PC-3 (cell line): ENCODE measurements around the gene FGF1. TPM values are rescaled to one million over a fixed set of nuclear protein-coding genes. Genes with fewer than 3 reads are reported as not detected.

Experiments
- ATAC-seq: fragments of 200-7000 bp; cut with Tn5 transposase; 2 replicates; pipeline ENCODE4 v1.9.1; 2020; ENCODE audit warnings: mild to moderate bottlenecking, moderate library complexity
- BruUV-seq: library from RNA; stranded (reverse); fragments of 400-500 nt; replicated peaks from 2 replicates; lab custom pipeline; 2021; lab: Mats Ljungman, UMichigan
- CTCF ChIA-PET: fragments of 300-600 bp; sonication (Branson Sonifier 250); formaldehyde crosslinking; loops from one replicate; lab custom pipeline; 2022; ENCODE audit warnings: antibody characterized with exemption; lab: Charles Lee
- POLR2A ChIA-PET: fragments of 300-600 bp; sonication (Branson Sonifier 250); formaldehyde crosslinking; loops from one replicate; lab custom pipeline; 2022; ENCODE audit warnings: antibody characterized with exemption; ENCODE audit not compliant: unreplicated experiment; lab: Charles Lee
- DNase-seq: peaks from one replicate; pipeline ENCODE4 v3.0.0-alpha.2; 2015
- H2AFZ ChIP-seq: fragments of 300-600 bp; sonication (generic); 2 replicates; pipeline ENCODE4 v1.6.0; 2016; ENCODE audit warnings: antibody characterized with exemption, low read length
- H3F3A ChIP-seq: fragments of 300-600 bp; sonication (generic); one replicate; pipeline ENCODE4 v1.6.0; 2017; ENCODE audit warnings: antibody characterized with exemption, low read length, control low read depth, mild to moderate bottlenecking; ENCODE audit not compliant: unreplicated experiment
- H3K27ac ChIP-seq: fragments of 300-600 bp; sonication (generic); 2 replicates; pipeline ENCODE4 v1.5.1; 2016; ENCODE audit warnings: mild to moderate bottlenecking, low read length
- H3K27me3 ChIP-seq: fragments of 300-600 bp; sonication (generic); 2 replicates; pipeline ENCODE4 v1.6.1; 2016; ENCODE audit warnings: low read length, mixed read lengths
- H3K36me3 ChIP-seq: fragments of 300-600 bp; sonication (generic); 2 replicates; pipeline ENCODE4 v1.6.1; 2016; ENCODE audit warnings: low read depth, mixed run types, low read length, mixed read lengths
- H3K4me1 ChIP-seq: fragments of 300-600 bp; sonication (generic); 2 replicates; pipeline ENCODE4 v1.5.1; 2016; ENCODE audit warnings: low read length; ENCODE audit not compliant: insufficient read depth
- H3K4me2 ChIP-seq: fragments of 300-600 bp; sonication (generic); 2 replicates; pipeline ENCODE4 v1.6.0; 2016; ENCODE audit warnings: low read length
- H3K4me3 ChIP-seq: fragments of 300-600 bp; sonication (generic); 2 replicates; pipeline ENCODE4 v1.5.1; 2016; ENCODE audit warnings: mild to moderate bottlenecking, low read length, mixed read lengths
- H3K79me2 ChIP-seq: fragments of 300-600 bp; sonication (generic); 2 replicates; pipeline ENCODE4 v1.6.1; 2017; ENCODE audit warnings: low read length, mixed read lengths
- H3K9ac ChIP-seq: fragments of 300-600 bp; sonication (generic); 2 replicates; pipeline ENCODE4 v1.6.0; 2016; ENCODE audit warnings: mild to moderate bottlenecking, low read length
- H3K9me2 ChIP-seq: fragments of 300-600 bp; sonication (generic); replicated peaks from 2 replicates; pipeline ENCODE4 v1.6.1; 2016; ENCODE audit warnings: mixed run types, low read length, mixed read lengths
- H3K9me3 ChIP-seq: fragments of 300-600 bp; sonication (generic); 2 replicates; pipeline ENCODE4 v1.6.1; 2016; ENCODE audit warnings: low read length, mixed read lengths
- H4K20me1 ChIP-seq: fragments of 300-600 bp; sonication (generic); 2 replicates; pipeline ENCODE4 v1.6.1; 2016; ENCODE audit warnings: low read length, mixed read lengths
- CTCF ChIP-seq: fragments of 300-600 bp; sonication (generic); conservative IDR thresholded peaks from 2 replicates; pipeline ENCODE4 v1.5.1; 2017; ENCODE audit warnings: antibody characterized with exemption, low read depth, mild to moderate bottlenecking, low read length
- EZH2 ChIP-seq: fragments of 300-600 bp; sonication (generic); IDR thresholded peaks from one replicate; pipeline ENCODE4 v1.6.1; 2017; ENCODE audit warnings: antibody characterized with exemption, mild to moderate bottlenecking, low read length; ENCODE audit not compliant: unreplicated experiment
- EZH2phosphoT487 ChIP-seq: fragments of 300-600 bp; sonication (generic); IDR thresholded peaks from 2 replicates; pipeline ENCODE4 v1.6.1; 2018; ENCODE audit warnings: mild to moderate bottlenecking, antibody characterized with exemption, low read length, borderline replicate concordance
- intact Hi-C: fragments of 100-400 bp; cut with micrococcal nuclease; formaldehyde crosslinking; loops from 2 replicates; pipeline ENCODE4 v1.9.0; 2023
- total RNA-seq: library from RNA; depleted of rRNA; stranded (reverse); fragments of >200 nt; gene quantifications from 2 replicates; pipeline ENCODE4 v1.2.3, GENCODE V29; 2014

FGF1 gene
- total RNA-seq, 1 experiment from 2014 or later: 1.5 TPM

GRCh38 chr5:142610176-142611001 lies 75.5 kb downstream of the FGF1 start:
- H3K9me2 ChIP-seq: no peaks in the 10 kb centered on the region
- DNase-seq (no peak), ATAC-seq (peak; percentile 31)
- BruUV-seq: no TSS peak
- H3K9me3 ChIP-seq: no peaks in the 10 kb centered on the region
- no peak overlapping the region for H3K4me3 ChIP-seq
- ChIA-PET CTCF (interaction anchor here (0.6 to 0.9 kb wide), 3 partner anchors 46 to 103 kb away, joined by 3 to 5 read pairs (median 5); no protein-coding TSS in a partner anchor), POLR2A (no interaction called here)
- no peaks in the 10 kb centered on the region for H3K36me3 ChIP-seq
- peaks cover 8% of the 10 kb centered on the region; the same call in 1 of the 2 replicates for H3K4me1 ChIP-seq
- no peaks in the 10 kb centered on the region for H3K27me3 ChIP-seq
- peak overlapping the region; percentile 49; the same call in 1 of the 2 replicates for H2AFZ ChIP-seq
- TF ChIP-seq CTCF: no peak
- TF ChIP-seq EZH2phosphoT487: no peak
- H4K20me1 ChIP-seq: no peaks in the 10 kb centered on the region
- no peak overlapping the region for H3K4me2 ChIP-seq
- H3K79me2 ChIP-seq: no peaks in the 10 kb centered on the region
- H3K27ac ChIP-seq: no peak overlapping the region
- H3K9ac ChIP-seq: no peak overlapping the region
- intact Hi-C loops: loop anchor here (1.0 to 5.0 kb wide), 4 partner anchors 34 to 102 kb away; no protein-coding TSS in a partner anchor
- no peaks in the 10 kb centered on the region for H3F3A ChIP-seq

- Histone ChIP-seq H3K9me3 (no peaks in the 10 kb centered on the region), H3K79me2 (no peaks in the 10 kb centered on the region), H3F3A (no peaks in the 10 kb centered on the region), H3K27me3 (no peaks in the 10 kb centered on the region), H4K20me1 (no peaks in the 10 kb centered on the region), H3K36me3 (no peaks in the 10 kb centered on the region), H3K4me1 (peaks cover 8% of the 10 kb centered on the region; the same call in 1 of the 2 replicates), H3K9ac (no peak overlapping the region), H3K27ac (no peak overlapping the region), H3K9me2 (no peaks in the 10 kb centered on the region), H3K4me3 (no peak overlapping the region), H3K4me2 (no peak overlapping the region), H2AFZ (no peak overlapping the region)
- ChIA-PET CTCF (no interaction called here), POLR2A (no interaction called here)
- no peak for ATAC-seq
- intact Hi-C loops: no loop called here
- BruUV-seq: no TSS peak
- no peak for DNase-seq
- TF ChIP-seq CTCF (no peak), EZH2phosphoT487 (no peak), EZH2 (no peak)
These were observed 76.7 kb downstream of the FGF1 start for GRCh38 chr5:142609142-142609541.

- Histone ChIP-seq H3K79me2 (no peaks in the 10 kb centered on the region), H3K4me2 (no peak overlapping the region), H3K9ac (no peak overlapping the region), H3K36me3 (no peaks in the 10 kb centered on the region), H3K27me3 (no peaks in the 10 kb centered on the region), H3K27ac (no peak overlapping the region), H3F3A (no peaks in the 10 kb centered on the region), H4K20me1 (no peaks in the 10 kb centered on the region), H3K4me1 (peaks cover 7% of the 10 kb centered on the region), H3K9me3 (no peaks in the 10 kb centered on the region), H3K9me2 (no peaks in the 10 kb centered on the region), H2AFZ (no peak overlapping the region), H3K4me3 (no peak overlapping the region)
- ATAC-seq: no peak
- intact Hi-C loops: no loop called here
- ChIA-PET POLR2A (no interaction called here), CTCF (no interaction called here)
- no TSS peak for BruUV-seq
- no peak for TF ChIP-seq EZH2phosphoT487
- no peak for TF ChIP-seq CTCF
- no peak for TF ChIP-seq EZH2
- DNase-seq: no peak
These were observed 77.8 kb downstream of the FGF1 start for GRCh38 chr5:142608081-142608480.
